ENCODE results near the gene RNF212.

RNF212 gene

DNA sequence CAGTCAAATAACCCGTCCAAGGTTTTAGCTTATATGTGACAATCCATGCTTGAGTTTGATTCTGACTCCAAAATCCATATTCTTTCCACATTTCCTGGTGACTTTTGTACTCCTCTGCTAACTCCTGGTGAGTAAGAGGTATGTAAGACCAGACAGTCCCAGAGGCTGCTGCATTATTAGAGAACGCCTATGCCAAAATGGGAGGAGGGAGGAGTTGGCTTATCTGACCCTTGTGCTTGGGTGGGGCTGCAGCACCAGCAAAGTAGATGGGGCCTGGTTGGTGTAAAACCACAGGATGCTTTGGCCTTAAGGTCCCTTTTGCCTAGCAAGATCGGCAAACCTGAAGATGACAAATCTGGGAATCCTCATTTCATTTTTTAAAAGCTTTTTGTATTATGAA lies 9.1 kb upstream of the RNF212 start:
- H3K4me1 ChIP-seq (ENCODE audit: control insufficient read depth in 1 of 2, insufficient read depth in 2 of 2, low read length in 2 of 2) = peaks cover 5 to 8% of the 10 kb centered on the region in 2 donors
- H3K9ac ChIP-seq (ENCODE audit: low read depth in 1 of 2, low read length in 2 of 2) = no peak overlapping the region
- H3K4me3 ChIP-seq (ENCODE audit: low read depth in 1 of 2, low read length in 2 of 2) = no peak overlapping the region
- no peaks in the 10 kb centered on the region for H3K9me3 ChIP-seq (ENCODE audit: control insufficient read depth in 1 of 2, low read length in 2 of 2)
- H3K27me3 ChIP-seq (ENCODE audit: control insufficient read depth in 1 of 2, insufficient read depth in 2 of 2, low read length in 2 of 2) = no peaks in the 10 kb centered on the region
- no peaks in the 10 kb centered on the region for H3K36me3 ChIP-seq (ENCODE audit: control insufficient read depth in 1 of 2, insufficient read depth in 2 of 2, low read length in 2 of 2)
- H3K27ac ChIP-seq (ENCODE audit: low read depth, low read length) = no peak overlapping the region

DNA sequence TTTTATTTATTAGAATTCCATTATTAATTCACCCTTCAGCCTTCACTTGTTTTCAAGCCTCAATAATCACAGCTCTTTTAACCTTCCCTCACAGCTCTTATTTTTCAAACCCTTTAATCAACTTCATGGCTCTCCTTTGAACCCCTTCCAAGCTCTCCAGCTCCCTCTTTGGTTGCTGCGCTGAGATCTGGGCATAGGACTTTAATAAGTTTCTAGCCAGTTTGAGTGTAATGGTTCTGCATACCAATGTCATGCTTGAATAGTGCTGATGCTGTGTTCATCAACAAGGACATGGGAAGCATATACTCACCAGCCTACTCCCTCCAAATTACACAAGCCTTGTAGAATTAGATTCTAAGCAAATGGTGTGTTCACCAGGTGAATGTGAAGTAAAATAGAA lies 3.5 kb upstream of the RNF212 start:
- Histone ChIP-seq H3K27ac (ENCODE audit: low read depth, low read length) (no peak overlapping the region), H3K4me1 (ENCODE audit: control insufficient read depth in 1 of 2, insufficient read depth in 2 of 2, low read length in 2 of 2) (no peaks in the 10 kb centered on the region), H3K9ac (ENCODE audit: low read depth in 1 of 2, low read length in 2 of 2) (no peak overlapping the region), H3K36me3 (ENCODE audit: control insufficient read depth in 1 of 2, insufficient read depth in 2 of 2, low read length in 2 of 2) (no peaks in the 10 kb centered on the region), H3K9me3 (ENCODE audit: control insufficient read depth in 1 of 2, low read length in 2 of 2) (no peaks in the 10 kb centered on the region), H3K27me3 (ENCODE audit: control insufficient read depth in 1 of 2, insufficient read depth in 2 of 2, low read length in 2 of 2) (peaks cover 0 to 2% of the 10 kb centered on the region in 2 donors), H3K4me3 (ENCODE audit: low read depth in 1 of 2, low read length in 2 of 2) (no peak overlapping the region)

DNA sequence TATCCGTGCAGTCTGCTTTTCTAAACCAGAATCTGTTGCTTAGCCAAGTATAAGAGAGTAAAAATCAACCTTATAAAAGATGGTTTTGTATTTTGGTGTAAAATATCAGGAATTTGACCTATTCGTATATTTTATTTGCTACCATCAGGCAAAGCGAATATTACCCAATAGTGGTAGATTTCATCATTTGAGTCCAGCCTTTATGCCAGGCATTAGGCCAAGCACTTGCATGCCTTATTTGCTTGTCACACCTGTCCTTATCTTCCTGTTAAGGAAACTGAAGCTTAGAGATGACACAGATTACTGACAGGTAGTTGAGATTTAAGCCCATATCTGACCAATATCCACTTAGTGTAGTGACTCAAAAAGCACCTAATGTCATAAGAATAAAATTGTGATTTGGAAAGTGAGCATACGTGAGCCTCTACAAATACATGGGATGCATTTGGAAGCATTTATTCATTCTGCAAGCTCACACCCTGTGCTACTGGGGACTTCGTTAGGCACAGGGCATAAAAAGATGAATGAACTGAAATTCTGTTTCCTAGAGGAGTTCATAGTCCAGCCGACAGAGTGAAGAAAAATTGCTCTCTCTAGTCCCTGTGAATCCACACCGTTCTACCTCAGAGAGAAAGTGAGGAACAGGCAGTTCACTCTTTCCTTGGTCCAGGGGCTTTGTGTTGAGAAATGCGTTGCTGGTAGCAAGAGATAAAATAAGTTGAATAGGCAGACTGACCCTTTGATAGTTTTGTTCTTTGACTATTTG lies 2.3 kb upstream of the RNF212 start:
- no peak overlapping the region for H3K27ac ChIP-seq (ENCODE audit: low read depth, low read length)

DNA sequence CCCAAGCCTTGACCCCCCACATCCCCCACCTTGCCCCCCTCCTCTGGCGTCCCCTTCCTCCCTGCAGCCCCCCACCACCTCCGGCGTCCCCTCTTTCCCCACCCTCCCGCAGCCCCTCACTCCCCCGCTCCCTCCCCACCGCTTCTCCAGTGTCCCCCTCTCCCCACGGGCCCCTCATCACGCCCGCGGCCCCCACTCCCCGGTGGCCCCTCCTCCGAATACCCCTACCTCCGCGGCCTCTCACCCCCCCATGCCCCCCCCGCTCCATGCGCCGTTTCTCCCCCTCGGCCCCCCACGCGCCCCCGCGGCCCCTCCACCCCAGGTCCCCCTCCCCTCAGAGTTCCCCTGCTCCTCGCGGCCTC lies 562 bp downstream of the RNF212 start:
- Histone ChIP-seq H3K9ac (ENCODE audit: low read depth in 1 of 2, low read length in 2 of 2) (no peak overlapping the region), H3K36me3 (ENCODE audit: control insufficient read depth in 1 of 2, insufficient read depth in 2 of 2, low read length in 2 of 2) (no peaks in the 10 kb centered on the region), H3K4me3 (ENCODE audit: low read depth in 1 of 2, low read length in 2 of 2) (no peak overlapping the region), H3K27me3 (ENCODE audit: control insufficient read depth in 1 of 2, insufficient read depth in 2 of 2, low read length in 2 of 2) (peaks cover 6 to 8% of the 10 kb centered on the region in 2 donors), H3K9me3 (ENCODE audit: control insufficient read depth in 1 of 2, low read length in 2 of 2) (no peaks in the 10 kb centered on the region), H3K4me1 (ENCODE audit: control insufficient read depth in 1 of 2, insufficient read depth in 2 of 2, low read length in 2 of 2) (peaks cover 0 to 4% of the 10 kb centered on the region in 2 donors), H3K27ac (ENCODE audit: low read depth, low read length) (no peak overlapping the region)

More for the DNA sequence above, 2.3 kb upstream of the RNF212 start:
- H3K4me3 ChIP-seq (ENCODE audit: low read depth in 1 of 2, low read length in 2 of 2) = no peak overlapping the region
- H3K4me1 ChIP-seq (ENCODE audit: control insufficient read depth in 1 of 2, insufficient read depth in 2 of 2, low read length in 2 of 2) = no peaks in the 10 kb centered on the region
- peaks cover 4 to 7% of the 10 kb centered on the region in 2 donors for H3K27me3 ChIP-seq (ENCODE audit: control insufficient read depth in 1 of 2, insufficient read depth in 2 of 2, low read length in 2 of 2)
- no peak overlapping the region for H3K9ac ChIP-seq (ENCODE audit: low read depth in 1 of 2, low read length in 2 of 2)
- no peaks in the 10 kb centered on the region for H3K36me3 ChIP-seq (ENCODE audit: control insufficient read depth in 1 of 2, insufficient read depth in 2 of 2, low read length in 2 of 2)
- H3K9me3 ChIP-seq (ENCODE audit: control insufficient read depth in 1 of 2, low read length in 2 of 2) = no peaks in the 10 kb centered on the region

DNA sequence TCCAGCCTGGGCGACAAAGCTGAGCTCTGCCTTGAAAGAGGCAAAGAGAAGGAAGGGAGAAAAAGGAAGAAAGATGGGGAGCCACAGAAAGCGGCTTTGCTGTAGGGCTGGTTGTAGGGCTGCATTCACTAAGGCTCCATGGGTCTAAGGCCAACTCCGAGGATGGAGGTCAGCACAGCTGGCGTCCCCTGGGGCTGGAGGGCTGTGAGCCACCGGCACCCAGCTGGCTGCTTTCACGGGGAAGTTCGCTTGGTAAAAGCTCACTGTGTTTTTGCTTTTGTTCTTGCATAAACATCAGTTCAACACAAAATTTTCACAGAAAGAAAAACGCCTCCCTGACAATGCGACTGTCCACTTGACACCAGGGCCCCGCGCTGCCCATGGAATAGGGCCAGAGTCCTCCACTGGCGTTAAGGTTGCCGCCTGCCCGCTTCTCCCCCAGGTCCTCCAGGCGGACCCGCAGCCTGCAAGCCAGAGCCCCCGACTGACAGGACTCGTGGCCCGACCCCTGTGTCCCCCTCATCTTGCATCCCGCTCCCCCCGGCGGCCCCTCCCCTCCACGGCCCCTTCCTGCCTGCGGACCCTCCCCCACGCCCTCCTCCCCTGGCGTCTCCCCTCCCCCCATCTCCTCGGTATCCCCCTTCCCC lies 1.1 kb downstream of the RNF212 start:
- Histone ChIP-seq H3K27ac (ENCODE audit: low read depth, low read length) (no peak overlapping the region), H3K4me1 (ENCODE audit: control insufficient read depth in 1 of 2, insufficient read depth in 2 of 2, low read length in 2 of 2) (peaks cover 0 to 4% of the 10 kb centered on the region in 2 donors), H3K4me3 (ENCODE audit: low read depth in 1 of 2, low read length in 2 of 2) (no peak overlapping the region), H3K9ac (ENCODE audit: low read depth in 1 of 2, low read length in 2 of 2) (no peak overlapping the region), H3K36me3 (ENCODE audit: control insufficient read depth in 1 of 2, insufficient read depth in 2 of 2, low read length in 2 of 2) (no peaks in the 10 kb centered on the region), H3K9me3 (ENCODE audit: control insufficient read depth in 1 of 2, low read length in 2 of 2) (no peaks in the 10 kb centered on the region), H3K27me3 (ENCODE audit: control insufficient read depth in 1 of 2, insufficient read depth in 2 of 2, low read length in 2 of 2) (peaks cover 6 to 8% of the 10 kb centered on the region in 2 donors)

DNA sequence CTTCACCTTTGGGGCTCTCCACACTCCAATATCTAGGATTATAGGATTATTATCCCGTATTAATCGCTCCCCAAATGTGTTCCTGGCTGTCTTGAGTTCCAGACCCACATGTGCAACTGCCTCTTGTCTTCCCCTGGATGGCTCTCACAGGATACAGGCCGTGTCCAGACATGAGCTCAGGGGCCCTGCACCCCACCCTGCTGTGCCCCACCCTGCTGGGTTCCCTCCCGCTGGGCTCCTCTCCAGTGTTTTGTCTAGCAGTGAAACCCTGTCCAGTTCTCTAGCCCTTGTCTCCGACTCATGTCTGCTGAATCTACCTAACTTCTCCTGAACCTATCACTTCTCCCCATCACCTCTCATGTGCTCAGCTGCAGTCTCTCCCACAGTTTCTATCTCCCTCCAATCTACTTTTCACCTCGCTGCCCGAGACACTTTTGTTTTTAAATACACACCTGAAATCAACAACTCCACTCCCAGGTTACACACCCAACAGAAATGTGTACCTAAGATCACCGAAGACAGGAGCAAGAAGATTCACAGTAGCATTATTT lies 2.0 kb downstream of the RNF212 start:
- Histone ChIP-seq H3K27ac (ENCODE audit: low read depth, low read length) (no peak overlapping the region), H3K36me3 (ENCODE audit: control insufficient read depth in 1 of 2, insufficient read depth in 2 of 2, low read length in 2 of 2) (no peaks in the 10 kb centered on the region), H3K9ac (ENCODE audit: low read depth in 1 of 2, low read length in 2 of 2) (no peak overlapping the region), H3K9me3 (ENCODE audit: control insufficient read depth in 1 of 2, low read length in 2 of 2) (no peaks in the 10 kb centered on the region), H3K4me1 (ENCODE audit: control insufficient read depth in 1 of 2, insufficient read depth in 2 of 2, low read length in 2 of 2) (peaks cover 0 to 4% of the 10 kb centered on the region in 2 donors), H3K4me3 (ENCODE audit: low read depth in 1 of 2, low read length in 2 of 2) (no peak overlapping the region), H3K27me3 (ENCODE audit: control insufficient read depth in 1 of 2, insufficient read depth in 2 of 2, low read length in 2 of 2) (peaks cover 6 to 8% of the 10 kb centered on the region in 2 donors)

DNA sequence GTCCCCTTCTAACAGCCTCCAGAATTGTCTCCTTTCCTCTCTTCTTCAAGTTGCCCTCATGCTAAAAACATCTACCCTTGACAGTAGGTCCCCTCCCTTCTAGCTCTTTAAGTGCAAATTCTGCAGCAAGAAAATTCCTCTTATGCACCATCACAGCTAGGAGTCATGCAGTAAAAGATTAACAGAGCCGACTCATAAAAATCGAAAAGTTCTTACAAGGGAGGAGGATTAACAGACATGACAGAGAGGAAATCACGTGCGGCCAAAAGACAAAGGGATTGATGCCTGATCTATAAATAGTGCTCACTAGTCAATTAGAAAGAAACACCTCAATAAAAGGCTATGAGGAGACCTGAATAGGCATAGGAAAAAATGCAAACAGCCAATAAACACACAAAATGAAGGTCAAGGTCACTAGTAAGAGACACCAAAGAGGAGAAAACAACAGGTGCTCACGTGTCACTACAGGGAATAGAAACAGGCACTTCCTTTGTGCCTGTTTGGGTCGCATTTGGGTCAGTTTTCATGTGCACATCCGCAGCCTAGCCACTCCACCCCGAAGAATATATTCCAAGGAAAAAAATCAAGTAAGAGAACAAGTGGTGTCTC lies 3.4 kb downstream of the RNF212 start:
- no peak overlapping the region for H3K27ac ChIP-seq (ENCODE audit: low read depth, low read length)
- no peak overlapping the region for H3K4me3 ChIP-seq (ENCODE audit: low read depth in 1 of 2, low read length in 2 of 2)
- no peaks in the 10 kb centered on the region for H3K36me3 ChIP-seq (ENCODE audit: control insufficient read depth in 1 of 2, insufficient read depth in 2 of 2, low read length in 2 of 2)
- H3K9me3 ChIP-seq (ENCODE audit: control insufficient read depth in 1 of 2, low read length in 2 of 2) = no peaks in the 10 kb centered on the region
- peaks cover 0 to 4% of the 10 kb centered on the region in 2 donors for H3K4me1 ChIP-seq (ENCODE audit: control insufficient read depth in 1 of 2, insufficient read depth in 2 of 2, low read length in 2 of 2)
- H3K27me3 ChIP-seq (ENCODE audit: control insufficient read depth in 1 of 2, insufficient read depth in 2 of 2, low read length in 2 of 2) = peaks cover 6 to 8% of the 10 kb centered on the region in 2 donors
- no peak overlapping the region for H3K9ac ChIP-seq (ENCODE audit: low read depth in 1 of 2, low read length in 2 of 2)

DNA sequence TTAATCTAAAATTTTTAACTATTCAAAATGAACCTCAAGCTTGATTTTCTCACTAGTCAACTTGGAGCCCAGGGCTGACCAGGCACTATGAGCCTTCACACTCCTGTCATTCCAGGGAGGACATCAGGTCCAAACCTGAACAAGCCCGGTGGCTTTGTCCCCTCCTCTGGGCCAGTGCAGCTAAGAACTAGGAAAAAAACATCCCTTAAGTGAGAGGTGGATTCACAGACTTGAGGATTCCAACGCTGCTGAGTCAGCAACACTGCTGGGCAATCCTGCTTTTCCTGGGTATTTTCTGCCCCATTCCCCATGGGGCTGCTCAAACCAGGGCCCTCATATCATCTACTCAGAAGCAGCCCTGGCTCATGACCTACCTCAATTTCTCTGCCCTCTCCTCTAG lies 4.0 kb downstream of the RNF212 start:
- Histone ChIP-seq H3K9ac (ENCODE audit: low read depth in 1 of 2, low read length in 2 of 2) (no peak overlapping the region), H3K36me3 (ENCODE audit: control insufficient read depth in 1 of 2, insufficient read depth in 2 of 2, low read length in 2 of 2) (no peaks in the 10 kb centered on the region), H3K4me3 (ENCODE audit: low read depth in 1 of 2, low read length in 2 of 2) (no peak overlapping the region), H3K27me3 (ENCODE audit: control insufficient read depth in 1 of 2, insufficient read depth in 2 of 2, low read length in 2 of 2) (peaks cover 6 to 8% of the 10 kb centered on the region in 2 donors), H3K9me3 (ENCODE audit: control insufficient read depth in 1 of 2, low read length in 2 of 2) (no peaks in the 10 kb centered on the region), H3K4me1 (ENCODE audit: control insufficient read depth in 1 of 2, insufficient read depth in 2 of 2, low read length in 2 of 2) (peaks cover 0 to 4% of the 10 kb centered on the region in 2 donors), H3K27ac (ENCODE audit: low read depth, low read length) (no peak overlapping the region)

DNA sequence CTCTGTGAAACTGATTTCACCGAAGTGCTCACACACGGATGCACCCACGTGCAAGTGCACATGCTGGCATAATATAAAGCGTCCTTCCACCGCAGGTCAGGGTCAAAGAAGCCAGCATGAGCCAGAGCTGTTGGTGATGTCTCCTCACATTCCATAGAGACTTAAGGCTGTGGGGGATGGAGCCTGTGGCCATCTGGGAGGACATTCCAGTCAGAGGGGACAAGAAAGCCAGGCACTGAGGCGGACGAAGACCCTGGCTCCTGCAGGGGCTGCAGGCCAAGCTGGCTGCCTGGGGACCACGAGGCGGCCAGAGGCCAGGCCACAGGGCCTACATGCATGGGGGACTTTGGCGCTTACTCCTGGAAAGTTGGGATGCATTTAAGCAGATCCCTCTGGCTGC lies 7.7 kb downstream of the RNF212 start:
- no peak overlapping the region for H3K4me3 ChIP-seq (ENCODE audit: low read depth in 1 of 2, low read length in 2 of 2)
- no peaks in the 10 kb centered on the region for H3K9me3 ChIP-seq (ENCODE audit: control insufficient read depth in 1 of 2, low read length in 2 of 2)
- H3K27me3 ChIP-seq (ENCODE audit: control insufficient read depth in 1 of 2, insufficient read depth in 2 of 2, low read length in 2 of 2) = peaks cover 1% of the 10 kb centered on the region in 2 donors
- H3K36me3 ChIP-seq (ENCODE audit: control insufficient read depth in 1 of 2, insufficient read depth in 2 of 2, low read length in 2 of 2) = no peaks in the 10 kb centered on the region
- no peak overlapping the region for H3K9ac ChIP-seq (ENCODE audit: low read depth in 1 of 2, low read length in 2 of 2)
- H3K4me1 ChIP-seq (ENCODE audit: control insufficient read depth in 1 of 2, insufficient read depth in 2 of 2, low read length in 2 of 2) = peaks cover 0 to 4% of the 10 kb centered on the region in 2 donors
- no peak overlapping the region for H3K27ac ChIP-seq (ENCODE audit: low read depth, low read length)

DNA sequence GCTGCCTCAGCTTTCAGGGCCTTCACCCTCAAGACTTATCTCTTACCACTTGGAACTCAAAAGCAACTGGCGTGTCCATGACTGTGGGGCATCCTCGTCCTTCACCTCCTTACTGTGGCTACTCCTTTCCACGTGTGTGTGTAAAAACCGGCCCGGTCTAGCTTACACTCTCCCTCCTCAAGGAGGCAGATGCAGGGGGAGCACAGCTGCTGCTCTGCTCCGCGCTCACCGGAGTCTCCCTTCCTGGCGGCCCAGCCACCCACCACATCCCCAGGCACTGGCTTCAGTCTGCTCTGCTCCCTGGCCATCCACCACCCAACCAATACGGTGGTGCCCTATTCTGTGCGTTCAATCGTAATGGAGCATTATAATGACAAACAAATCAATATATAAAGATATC lies 8.3 kb downstream of the RNF212 start:
- Histone ChIP-seq H3K36me3 (ENCODE audit: control insufficient read depth in 1 of 2, insufficient read depth in 2 of 2, low read length in 2 of 2) (no peaks in the 10 kb centered on the region), H3K4me1 (ENCODE audit: control insufficient read depth in 1 of 2, insufficient read depth in 2 of 2, low read length in 2 of 2) (peaks cover 0 to under 1% of the 10 kb centered on the region in 2 donors), H3K9ac (ENCODE audit: low read depth in 1 of 2, low read length in 2 of 2) (no peak overlapping the region), H3K27me3 (ENCODE audit: control insufficient read depth in 1 of 2, insufficient read depth in 2 of 2, low read length in 2 of 2) (no peaks in the 10 kb centered on the region), H3K27ac (ENCODE audit: low read depth, low read length) (no peak overlapping the region), H3K4me3 (ENCODE audit: low read depth in 1 of 2, low read length in 2 of 2) (no peak overlapping the region), H3K9me3 (ENCODE audit: control insufficient read depth in 1 of 2, low read length in 2 of 2) (no peaks in the 10 kb centered on the region)

Measured in duodenal mucosa (tissue), 2 donors.